Sigmoid colon (tissue), 4 donors: ENCODE results near the gene CAST.

Source experiments
- CTCF ChIP-seq, 4 experiments: fragments of 450-650 bp in 3 of 4; fragments of 200-600 bp in 1 of 4; IDR thresholded peaks; one replicate each; pipeline ENCODE4 v1.5.1; 2016 to 2019; ENCODE audit warnings: antibody characterized with exemption in 4 of 4, mild to moderate bottlenecking in 3 of 4, moderate library complexity in 2 of 4
- EP300 ChIP-seq, 4 donors: sonication (generic); formaldehyde crosslinking; IDR thresholded peaks; one replicate each; pipeline ENCODE4 v1.6.1; 2017; ENCODE audit warnings: antibody characterized with exemption in 4 of 4
- POLR2A ChIP-seq, 2 donors: fragments of 450-650 bp; IDR thresholded peaks; one replicate each; pipeline ENCODE4 v1.6.1; 2016; ENCODE audit warnings: antibody characterized with exemption in 2 of 2, mild to moderate bottlenecking in 2 of 2, moderate library complexity in 2 of 2
- POLR2AphosphoS5 ChIP-seq, 4 donors: sonication (generic); formaldehyde crosslinking; IDR thresholded peaks; one replicate each; pipeline ENCODE4 v1.6.1; 2017; ENCODE audit warnings: antibody characterized with exemption in 4 of 4

- TF ChIP-seq CTCF (IDR thresholded peaks at IDR 0.05) (no peak), EP300 (IDR thresholded peaks at IDR 0.05) (no peak), POLR2AphosphoS5 (IDR thresholded peaks at IDR 0.05) (no peak), POLR2A (IDR thresholded peaks at IDR 0.05) (no peak)
Observed at GRCh38 chr5:96673127-96673526, 11.0 kb downstream of the CAST start.
